WTC11 (cell line): Measurements from ENCODE around the gene BAG3.
"Not testable (repeated sequence)": the region's sequence is repeated elsewhere in the genome, so short reads cannot be mapped to it uniquely, and the experiment has no call there.

Experiments used
- CTCF ChIP-seq: fragments of 200-600 bp; IDR thresholded peaks from 2 replicates; pipeline ENCODE4 v1.8.0; 2022; ENCODE audit warnings: antibody characterized with exemption
- FOXJ3 ChIP-seq: sonication (generic); formaldehyde crosslinking; IDR thresholded peaks from 2 replicates; pipeline ENCODE4 v1.9.0; 2021; ENCODE audit warnings: missing genetic modification reagents, mild to moderate bottlenecking, borderline replicate concordance
- MYBL2 ChIP-seq: sonication (generic); formaldehyde crosslinking; IDR thresholded peaks from 2 replicates; pipeline ENCODE4 v1.8.1; 2023; ENCODE audit warnings: mild to moderate bottlenecking, moderate library complexity, missing genetic modification reagents
- SP1 ChIP-seq: sonication (generic); formaldehyde crosslinking; conservative IDR thresholded peaks from 2 replicates; pipeline ENCODE4 v1.8.1; 2022; ENCODE audit warnings: missing genetic modification reagents
- ZNF416 ChIP-seq: fragments of 250-450 bp; sonication (Bioruptor Pico); IDR thresholded peaks from 2 replicates; pipeline ENCODE4 v1.9.0; 2021; ENCODE audit warnings: mild to moderate bottlenecking, inconsistent platforms

GRCh38 chr10:119619811-119620210, 31.4 kb upstream of the BAG3 start:
- not testable (repeated sequence) for TF ChIP-seq ZNF416 (CRISPR knock-in tag); SP1 (CRISPR knock-in tag); FOXJ3 (CRISPR knock-in tag); CTCF; MYBL2
